Ascending aorta (tissue), 2 donors: ENCODE results near the gene HLA-DQB1. TPM values are rescaled to one million over a fixed set of nuclear protein-coding genes. Genes with fewer than 3 reads are reported as not detected.
"Not testable (repeated sequence)": the region's sequence is repeated elsewhere in the genome, so short reads cannot be mapped to it uniquely, and the experiment has no call there.

Experiments used
- DNase-seq, 2 donors: peaks; one replicate each; pipeline ENCODE4 v3.0.0-alpha.2; 2019; ENCODE audit warnings: low spot score in 2 of 2
- H3K27ac ChIP-seq, 2 donors: fragments of 200-600 bp; sonication (generic); one replicate each; pipeline ENCODE4 v1.5.1; 2016 to 2017; ENCODE audit warnings: mild to moderate bottlenecking in 1 of 2
- H3K27me3 ChIP-seq: fragments of 200-600 bp; sonication (generic); one replicate; pipeline ENCODE4 v1.5.1; 2017
- H3K36me3 ChIP-seq, 2 donors: fragments of 200-600 bp; sonication (generic); one replicate each; pipeline ENCODE4 v1.5.1; 2016
- H3K4me1 ChIP-seq, 2 donors: fragments of 200-600 bp; sonication (generic); one replicate each; pipeline ENCODE4 v1.5.1; 2016 to 2017; ENCODE audit warnings: mild to moderate bottlenecking in 1 of 2
- H3K4me3 ChIP-seq, 2 donors: fragments of 200-600 bp; sonication (generic); one replicate each; pipeline ENCODE4 v1.5.1; 2016 to 2017; ENCODE audit warnings: mild to moderate bottlenecking in 1 of 2
- H3K9me3 ChIP-seq, 2 donors: fragments of 200-600 bp; sonication (generic); one replicate each; pipeline ENCODE4 v1.5.1; 2016
- CTCF ChIP-seq, 3 experiments: fragments of 200-600 bp in 2 of 3; fragments of 450-650 bp in 1 of 3; sonication (generic) in 2 of 3; IDR thresholded peaks; one replicate each; pipeline ENCODE4 v1.5.1; 2016 to 2019; ENCODE audit warnings: antibody characterized with exemption in 3 of 3, mild to moderate bottlenecking in 1 of 3, moderate library complexity in 1 of 3
- intact Hi-C: fragments of 100-400 bp; cut with DNase I; formaldehyde crosslinking; loops from one replicate; pipeline ENCODE4 v1.15.1; 2023
- total RNA-seq: library from RNA; depleted of rRNA; stranded (reverse); fragments of >200 nt; gene quantifications from one replicate; pipeline ENCODE4 v1.1.0, GENCODE V29; 2016

The HLA-DQB1 gene
- total RNA-seq, 1 donor from 2014 or later: 3.5 TPM

- Histone ChIP-seq H3K36me3 (no peaks in the 10 kb centered on the region), H3K27me3 (no peaks in the 10 kb centered on the region), H3K27ac (no peak overlapping the region), H3K9me3 (no peaks in the 10 kb centered on the region), H3K4me3 (no peak overlapping the region), H3K4me1 (no peaks in the 10 kb centered on the region)
- no peak for DNase-seq
- intact Hi-C loops: no loop called here
- TF ChIP-seq CTCF (IDR thresholded peaks at IDR 0.05): no peak
Observed at GRCh38 chr6:32680055-32680454, 13.6 kb upstream of the HLA-DQB1 start.

GRCh38 chr6:32679492-32679891 is 13.0 kb upstream of the HLA-DQB1 start:
- no peak overlapping the region for H3K4me3 ChIP-seq
- intact Hi-C loops: no loop called here
- no peak for DNase-seq

GRCh38 chr6:32674123-32674522 is 7.7 kb upstream of the HLA-DQB1 start:
- H3K27me3 ChIP-seq, H3K27ac ChIP-seq, H3K4me3 ChIP-seq, intact Hi-C loops, H3K9me3 ChIP-seq, H3K36me3 ChIP-seq, H3K4me1 ChIP-seq, DNase-seq: not testable (repeated sequence)

More at GRCh38 chr6:32679492-32679891, 13.0 kb upstream of the HLA-DQB1 start:
- H3K36me3 ChIP-seq: no peaks in the 10 kb centered on the region
- no peak for TF ChIP-seq CTCF (IDR thresholded peaks at IDR 0.05)
- H3K27me3 ChIP-seq: no peaks in the 10 kb centered on the region
- no peak overlapping the region for H3K27ac ChIP-seq
- no peaks in the 10 kb centered on the region for H3K4me1 ChIP-seq
- H3K9me3 ChIP-seq: no peaks in the 10 kb centered on the region

GRCh38 chr6:32671908-32672307 is 5.5 kb upstream of the HLA-DQB1 start:
- H3K36me3 ChIP-seq, intact Hi-C loops: not testable (repeated sequence)

GRCh38 chr6:32669893-32670292 is 3.4 kb upstream of the HLA-DQB1 start:
- no peak for TF ChIP-seq CTCF (IDR thresholded peaks at IDR 0.05)
- no peaks in the 10 kb centered on the region for H3K9me3 ChIP-seq
- intact Hi-C loops: no loop called here

More at GRCh38 chr6:32671908-32672307, 5.5 kb upstream of the HLA-DQB1 start:
- not testable (repeated sequence) for H3K27me3 ChIP-seq, H3K4me1 ChIP-seq, DNase-seq, H3K9me3 ChIP-seq, H3K27ac ChIP-seq, H3K4me3 ChIP-seq

GRCh38 chr6:32669240-32669639 is 2.8 kb upstream of the HLA-DQB1 start:
- intact Hi-C loops: no loop called here
- H3K27me3 ChIP-seq: no peaks in the 10 kb centered on the region
- H3K4me3 ChIP-seq: no peak overlapping the region
- H3K36me3 ChIP-seq: no peaks in the 10 kb centered on the region
- no peak for DNase-seq
- H3K27ac ChIP-seq: no peak overlapping the region
- no peaks in the 10 kb centered on the region for H3K9me3 ChIP-seq
- TF ChIP-seq CTCF (IDR thresholded peaks at IDR 0.05): no peak
- no peaks in the 10 kb centered on the region for H3K4me1 ChIP-seq

More at GRCh38 chr6:32669893-32670292, 3.4 kb upstream of the HLA-DQB1 start:
- Histone ChIP-seq H3K4me3 (no peak overlapping the region), H3K27ac (no peak overlapping the region), H3K36me3 (no peaks in the 10 kb centered on the region), H3K4me1 (no peaks in the 10 kb centered on the region), H3K27me3 (no peaks in the 10 kb centered on the region)
- no peak for DNase-seq

GRCh38 chr6:32668226-32668747 is 1.8 kb upstream of the HLA-DQB1 start:
- no peak for TF ChIP-seq CTCF (IDR thresholded peaks at IDR 0.05)
- H3K4me1 ChIP-seq: no peaks in the 10 kb centered on the region
- intact Hi-C loops: no loop called here
- H3K27ac ChIP-seq: no peak overlapping the region
- H3K9me3 ChIP-seq: no peaks in the 10 kb centered on the region
- H3K27me3 ChIP-seq: no peaks in the 10 kb centered on the region
- no peaks in the 10 kb centered on the region for H3K36me3 ChIP-seq
- H3K4me3 ChIP-seq: no peak overlapping the region
- peak in 1 of 2 donors; percentile 9 for DNase-seq
